HAP-1 (cell line): ENCODE results near the gene LRRC58.

Experiments used
- DNase-seq, 2 experiments: peaks; one replicate each; pipeline ENCODE4 v3.0.0-alpha.2; 2016 to 2020; ENCODE audit warnings: low spot score in 2 of 2
- H3K27me3 ChIP-seq: fragments of 250-450 bp; sonication (Bioruptor Pico); 2 replicates; pipeline ENCODE4 v1.5.1; 2020; ENCODE audit warnings: low read depth, mild to moderate bottlenecking, moderate library complexity
- H3K36me3 ChIP-seq: fragments of 250-450 bp; sonication (Bioruptor Pico); replicated peaks from 2 replicates; pipeline ENCODE4 v1.5.1; 2020; ENCODE audit warnings: mild to moderate bottlenecking
- H3K4me1 ChIP-seq: fragments of 250-450 bp; sonication (Bioruptor Pico); 2 replicates; pipeline ENCODE4 v1.5.1; 2020; ENCODE audit warnings: mild to moderate bottlenecking
- H3K4me3 ChIP-seq: fragments of 250-450 bp; sonication (Bioruptor Pico); 2 replicates; pipeline ENCODE4 v1.5.1; 2020; ENCODE audit warnings: mild to moderate bottlenecking, moderate library complexity
- H3K9me3 ChIP-seq: fragments of 250-450 bp; sonication (Bioruptor Pico); 2 replicates; pipeline ENCODE4 v1.5.1; 2020; ENCODE audit warnings: mild to moderate bottlenecking, moderate library complexity
- in situ Hi-C: fragments of 300-500 bp; cut with MboI; formaldehyde crosslinking; loops from 3 replicates; pipeline ENCODE4 v1.14.3; 2020; ENCODE audit warnings: low sequenced_read_pairs, inconsistent platforms, mixed read lengths

Gene LRRC58

GRCh38 chr3:120355486-120355885, 6.3 kb upstream of the LRRC58 start:
- H3K4me3 ChIP-seq: no peak overlapping the region
- H3K27me3 ChIP-seq: 0 out of 2 replicates have a peak, but pooled peaks cover 3% of the 10 kb centered on the region
- DNase-seq: no peak
- no peaks in the 10 kb centered on the region for H3K9me3 ChIP-seq
- no peaks in the 10 kb centered on the region for H3K36me3 ChIP-seq
- in situ Hi-C loops: no loop called here
- H3K4me1 ChIP-seq: peaks cover 2% of the 10 kb centered on the region; the same call in 1 of the 2 replicates

- no peak overlapping the region for H3K4me3 ChIP-seq
- H3K4me1 ChIP-seq: peaks cover 9% of the 10 kb centered on the region
- H3K9me3 ChIP-seq: no peaks in the 10 kb centered on the region
- no peak for DNase-seq
- in situ Hi-C loops: no loop called here
- H3K36me3 ChIP-seq: no peaks in the 10 kb centered on the region
- H3K27me3 ChIP-seq: 0 out of 2 replicates have a peak, but pooled peaks cover 3% of the 10 kb centered on the region
Observed at GRCh38 chr3:120353463-120353862, 4.3 kb upstream of the LRRC58 start.

GRCh38 chr3:120352017-120352416, 2.9 kb upstream of the LRRC58 start:
- DNase-seq: no peak
- no peak overlapping the region for H3K4me3 ChIP-seq
- peaks cover 13% of the 10 kb centered on the region for H3K4me1 ChIP-seq
- H3K36me3 ChIP-seq: no peaks in the 10 kb centered on the region
- 0 out of 2 replicates have a peak, but pooled peaks cover 3% of the 10 kb centered on the region for H3K27me3 ChIP-seq
- no peaks in the 10 kb centered on the region for H3K9me3 ChIP-seq
- in situ Hi-C loops: no loop called here

GRCh38 chr3:120350401-120350941, 1.3 kb upstream of the LRRC58 start:
- Histone ChIP-seq H3K9me3 (no peaks in the 10 kb centered on the region), H3K4me1 (peaks cover 13% of the 10 kb centered on the region), H3K27me3 (0 out of 2 replicates have a peak, but pooled peaks cover 3% of the 10 kb centered on the region), H3K36me3 (no peaks in the 10 kb centered on the region), H3K4me3 (peak overlapping the region; percentile 62)
- DNase-seq: peak; percentile 35 to 41
- in situ Hi-C loops: no loop called here

GRCh38 chr3:120349855-120350125, 636 bp upstream of the LRRC58 start:
- in situ Hi-C loops: no loop called here
- Histone ChIP-seq H3K4me1 (peaks cover 13% of the 10 kb centered on the region), H3K36me3 (no peaks in the 10 kb centered on the region), H3K9me3 (no peaks in the 10 kb centered on the region), H3K4me3 (peak overlapping the region; percentile 62), H3K27me3 (0 out of 2 replicates have a peak, but pooled peaks cover 1% of the 10 kb centered on the region)
- no peak for DNase-seq

- DNase-seq: peak; percentile 52 to 64
- H3K27me3 ChIP-seq: no peaks in the 10 kb centered on the region
- in situ Hi-C loops: no loop called here
- H3K4me3 ChIP-seq: peak overlapping the region; percentile 62
- no peaks in the 10 kb centered on the region for H3K9me3 ChIP-seq
- H3K4me1 ChIP-seq: peaks cover 13% of the 10 kb centered on the region
- no peaks in the 10 kb centered on the region; the same call in 1 of the 2 replicates for H3K36me3 ChIP-seq
Observed at GRCh38 chr3:120348065-120348990, 826 bp downstream of the LRRC58 start.

- H3K4me3 ChIP-seq: no peak overlapping the region
- H3K4me1 ChIP-seq: peaks cover 4% of the 10 kb centered on the region; the same call in 1 of the 2 replicates
- no peak for DNase-seq
- no peaks in the 10 kb centered on the region; the same call in 1 of the 2 replicates for H3K9me3 ChIP-seq
- in situ Hi-C loops: no loop called here
- H3K36me3 ChIP-seq: no peaks in the 10 kb centered on the region; the same call in none of the 2 replicates
- no peaks in the 10 kb centered on the region for H3K27me3 ChIP-seq
Observed at GRCh38 chr3:120344349-120344748, 4.8 kb downstream of the LRRC58 start.

GRCh38 chr3:120341658-120342346, 7.4 kb downstream of the LRRC58 start:
- H3K9me3 ChIP-seq: no peaks in the 10 kb centered on the region; the same call in 1 of the 2 replicates
- H3K36me3 ChIP-seq: no peaks in the 10 kb centered on the region; the same call in none of the 2 replicates
- H3K4me1 ChIP-seq: peaks cover 4% of the 10 kb centered on the region
- no peak overlapping the region for H3K4me3 ChIP-seq
- in situ Hi-C loops: no loop called here
- no peak for DNase-seq
- H3K27me3 ChIP-seq: no peaks in the 10 kb centered on the region

- no peaks in the 10 kb centered on the region; the same call in 1 of the 2 replicates for H3K9me3 ChIP-seq
- DNase-seq: no peak
- no peak overlapping the region for H3K4me3 ChIP-seq
- peaks cover 6% of the 10 kb centered on the region for H3K36me3 ChIP-seq
- H3K4me1 ChIP-seq: peaks cover 9% of the 10 kb centered on the region
- H3K27me3 ChIP-seq: no peaks in the 10 kb centered on the region
- in situ Hi-C loops: no loop called here
Observed at GRCh38 chr3:120339362-120339761, 9.8 kb downstream of the LRRC58 start.

GRCh38 chr3:120338517-120338916, 10.6 kb downstream of the LRRC58 start:
- DNase-seq: no peak
- in situ Hi-C loops: no loop called here
- Histone ChIP-seq H3K27me3 (no peaks in the 10 kb centered on the region), H3K4me1 (peaks cover 9% of the 10 kb centered on the region), H3K4me3 (no peak overlapping the region), H3K9me3 (no peaks in the 10 kb centered on the region; the same call in 1 of the 2 replicates), H3K36me3 (peaks cover 10% of the 10 kb centered on the region)

- Histone ChIP-seq H3K27me3 (no peaks in the 10 kb centered on the region), H3K9me3 (no peaks in the 10 kb centered on the region), H3K36me3 (peaks cover 29% of the 10 kb centered on the region), H3K4me1 (peaks cover 9% of the 10 kb centered on the region), H3K4me3 (no peak overlapping the region)
- no peak for DNase-seq
- in situ Hi-C loops: no loop called here
Observed at GRCh38 chr3:120332646-120333045, 16.5 kb downstream of the LRRC58 start.

- no peak for DNase-seq
- in situ Hi-C loops: no loop called here
- Histone ChIP-seq H3K4me3 (no peak overlapping the region), H3K36me3 (peaks cover 29% of the 10 kb centered on the region), H3K4me1 (peaks cover under 1% of the 10 kb centered on the region; the same call in 1 of the 2 replicates), H3K27me3 (no peaks in the 10 kb centered on the region), H3K9me3 (no peaks in the 10 kb centered on the region)
Observed at GRCh38 chr3:120331076-120331475, 18.1 kb downstream of the LRRC58 start.

- DNase-seq: no peak
- no peaks in the 10 kb centered on the region for H3K9me3 ChIP-seq
- in situ Hi-C loops: no loop called here
- H3K4me1 ChIP-seq: no peaks in the 10 kb centered on the region; the same call in 1 of the 2 replicates
- H3K36me3 ChIP-seq: peaks cover 16% of the 10 kb centered on the region
- no peaks in the 10 kb centered on the region for H3K27me3 ChIP-seq
- H3K4me3 ChIP-seq: no peak overlapping the region
Observed at GRCh38 chr3:120326784-120327183, 22.4 kb downstream of the LRRC58 start.
